Stimulated activated CD4-positive, alpha-beta T cell treated with anti-CD3 and anti-CD28 coated beads, Interleukin-1b, Interleukin-23, amount 100 ng/mL, for 24 hours (primary cell): Measurements from ENCODE around the gene MALAT1.
"Not testable (repeated sequence)": the region's sequence is repeated elsewhere in the genome, so short reads cannot be mapped to it uniquely, and the experiment has no call there.

Experiments used
- DNase-seq, 4 experiments: peaks; one replicate each; pipeline ENCODE4 v3.0.0-alpha.2; 2020; ENCODE audit warnings: low read depth in 4 of 4, low spot score in 1 of 4

The MALAT1 gene

DNA sequence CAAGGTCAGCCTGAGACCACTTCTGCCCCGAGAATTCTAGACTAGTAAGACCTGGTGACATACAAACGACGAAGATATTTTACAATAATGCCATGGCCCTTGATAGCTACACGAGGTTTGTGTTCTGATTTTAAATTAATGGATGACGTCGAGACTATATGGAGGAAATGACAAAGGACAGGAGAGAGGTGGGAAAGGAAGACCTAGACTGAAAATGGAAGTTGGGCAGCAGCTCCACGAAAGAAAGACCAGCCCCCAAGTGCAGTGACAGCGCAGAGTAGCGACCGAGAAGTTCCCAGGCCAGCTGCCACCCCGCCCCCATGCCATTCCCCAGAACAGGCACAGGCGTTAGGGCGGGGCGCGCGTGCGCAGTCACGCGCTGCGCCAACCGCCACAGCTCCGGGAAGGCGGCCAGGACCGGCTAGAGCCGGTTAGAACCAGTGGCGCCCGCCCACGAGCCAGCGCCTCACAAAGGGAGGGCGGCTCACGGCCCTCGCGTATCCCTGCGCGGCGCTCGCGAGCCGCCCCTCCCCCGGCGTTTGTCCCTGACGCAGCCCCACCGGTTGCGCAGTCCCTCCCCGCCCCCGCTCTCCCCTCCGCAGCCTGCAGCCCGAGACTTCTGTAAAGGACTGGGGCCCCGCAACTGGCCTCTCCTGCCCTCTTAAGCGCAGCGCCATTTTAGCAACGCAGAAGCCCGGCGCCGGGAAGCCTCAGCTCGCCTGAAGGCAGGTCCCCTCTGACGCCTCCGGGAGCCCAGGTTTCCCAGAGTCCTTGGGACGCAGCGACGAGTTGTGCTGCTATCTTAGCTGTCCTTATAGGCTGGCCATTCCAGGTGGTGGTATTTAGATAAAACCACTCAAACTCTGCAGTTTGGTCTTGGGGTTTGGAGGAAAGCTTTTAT lies 1.5 kb upstream of the MALAT1 start:
- peak; percentile 95 to 99 (median 96) for DNase-seq

DNA sequence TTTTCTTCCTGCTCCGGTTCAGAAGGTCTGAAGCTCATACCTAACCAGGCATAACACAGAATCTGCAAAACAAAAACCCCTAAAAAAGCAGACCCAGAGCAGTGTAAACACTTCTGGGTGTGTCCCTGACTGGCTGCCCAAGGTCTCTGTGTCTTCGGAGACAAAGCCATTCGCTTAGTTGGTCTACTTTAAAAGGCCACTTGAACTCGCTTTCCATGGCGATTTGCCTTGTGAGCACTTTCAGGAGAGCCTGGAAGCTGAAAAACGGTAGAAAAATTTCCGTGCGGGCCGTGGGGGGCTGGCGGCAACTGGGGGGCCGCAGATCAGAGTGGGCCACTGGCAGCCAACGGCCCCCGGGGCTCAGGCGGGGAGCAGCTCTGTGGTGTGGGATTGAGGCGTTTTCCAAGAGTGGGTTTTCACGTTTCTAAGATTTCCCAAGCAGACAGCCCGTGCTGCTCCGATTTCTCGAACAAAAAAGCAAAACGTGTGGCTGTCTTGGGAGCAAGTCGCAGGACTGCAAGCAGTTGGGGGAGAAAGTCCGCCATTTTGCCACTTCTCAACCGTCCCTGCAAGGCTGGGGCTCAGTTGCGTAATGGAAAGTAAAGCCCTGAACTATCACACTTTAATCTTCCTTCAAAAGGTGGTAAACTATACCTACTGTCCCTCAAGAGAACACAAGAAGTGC lies 661 bp upstream of the MALAT1 start:
- no peak for DNase-seq

DNA sequence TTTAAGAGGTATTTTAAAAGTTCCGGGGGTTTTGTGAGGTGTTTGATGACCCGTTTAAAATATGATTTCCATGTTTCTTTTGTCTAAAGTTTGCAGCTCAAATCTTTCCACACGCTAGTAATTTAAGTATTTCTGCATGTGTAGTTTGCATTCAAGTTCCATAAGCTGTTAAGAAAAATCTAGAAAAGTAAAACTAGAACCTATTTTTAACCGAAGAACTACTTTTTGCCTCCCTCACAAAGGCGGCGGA lies 193 bp upstream of the MALAT1 start:
- DNase-seq, result no peak

DNA sequence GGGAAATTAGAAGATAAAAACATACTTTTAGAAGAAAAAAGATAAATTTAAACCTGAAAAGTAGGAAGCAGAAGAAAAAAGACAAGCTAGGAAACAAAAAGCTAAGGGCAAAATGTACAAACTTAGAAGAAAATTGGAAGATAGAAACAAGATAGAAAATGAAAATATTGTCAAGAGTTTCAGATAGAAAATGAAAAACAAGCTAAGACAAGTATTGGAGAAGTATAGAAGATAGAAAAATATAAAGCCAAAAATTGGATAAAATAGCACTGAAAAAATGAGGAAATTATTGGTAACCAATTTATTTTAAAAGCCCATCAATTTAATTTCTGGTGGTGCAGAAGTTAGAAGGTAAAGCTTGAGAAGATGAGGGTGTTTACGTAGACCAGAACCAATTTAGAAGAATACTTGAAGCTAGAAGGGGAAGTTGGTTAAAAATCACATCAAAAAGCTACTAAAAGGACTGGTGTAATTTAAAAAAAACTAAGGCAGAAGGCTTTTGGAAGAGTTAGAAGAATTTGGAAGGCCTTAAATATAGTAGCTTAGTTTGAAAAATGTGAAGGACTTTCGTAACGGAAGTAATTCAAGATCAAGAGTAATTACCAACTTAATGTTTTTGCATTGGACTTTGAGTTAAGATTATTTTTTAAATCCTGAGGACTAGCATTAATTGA lies 1.0 kb downstream of the MALAT1 start:
- DNase-seq, result no peak

DNA sequence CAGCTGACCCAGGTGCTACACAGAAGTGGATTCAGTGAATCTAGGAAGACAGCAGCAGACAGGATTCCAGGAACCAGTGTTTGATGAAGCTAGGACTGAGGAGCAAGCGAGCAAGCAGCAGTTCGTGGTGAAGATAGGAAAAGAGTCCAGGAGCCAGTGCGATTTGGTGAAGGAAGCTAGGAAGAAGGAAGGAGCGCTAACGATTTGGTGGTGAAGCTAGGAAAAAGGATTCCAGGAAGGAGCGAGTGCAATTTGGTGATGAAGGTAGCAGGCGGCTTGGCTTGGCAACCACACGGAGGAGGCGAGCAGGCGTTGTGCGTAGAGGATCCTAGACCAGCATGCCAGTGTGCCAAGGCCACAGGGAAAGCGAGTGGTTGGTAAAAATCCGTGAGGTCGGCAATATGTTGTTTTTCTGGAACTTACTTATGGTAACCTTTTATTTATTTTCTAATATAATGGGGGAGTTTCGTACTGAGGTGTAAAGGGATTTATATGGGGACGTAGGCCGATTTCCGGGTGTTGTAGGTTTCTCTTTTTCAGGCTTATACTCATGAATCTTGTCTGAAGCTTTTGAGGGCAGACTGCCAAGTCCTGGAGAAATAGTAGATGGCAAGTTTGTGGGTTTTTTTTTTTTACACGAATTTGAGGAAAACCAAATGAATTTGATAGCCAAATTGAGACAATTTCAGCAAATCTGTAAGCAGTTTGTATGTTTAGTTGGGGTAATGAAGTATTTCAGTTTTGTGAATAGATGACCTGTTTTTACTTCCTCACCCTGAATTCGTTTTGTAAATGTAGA lies 1.7 kb downstream of the MALAT1 start:
- DNase-seq, result no peak

DNA sequence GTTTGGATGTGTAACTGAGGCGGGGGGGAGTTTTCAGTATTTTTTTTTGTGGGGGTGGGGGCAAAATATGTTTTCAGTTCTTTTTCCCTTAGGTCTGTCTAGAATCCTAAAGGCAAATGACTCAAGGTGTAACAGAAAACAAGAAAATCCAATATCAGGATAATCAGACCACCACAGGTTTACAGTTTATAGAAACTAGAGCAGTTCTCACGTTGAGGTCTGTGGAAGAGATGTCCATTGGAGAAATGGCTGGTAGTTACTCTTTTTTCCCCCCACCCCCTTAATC lies 2.3 kb downstream of the MALAT1 start:
- no peak for DNase-seq

DNA sequence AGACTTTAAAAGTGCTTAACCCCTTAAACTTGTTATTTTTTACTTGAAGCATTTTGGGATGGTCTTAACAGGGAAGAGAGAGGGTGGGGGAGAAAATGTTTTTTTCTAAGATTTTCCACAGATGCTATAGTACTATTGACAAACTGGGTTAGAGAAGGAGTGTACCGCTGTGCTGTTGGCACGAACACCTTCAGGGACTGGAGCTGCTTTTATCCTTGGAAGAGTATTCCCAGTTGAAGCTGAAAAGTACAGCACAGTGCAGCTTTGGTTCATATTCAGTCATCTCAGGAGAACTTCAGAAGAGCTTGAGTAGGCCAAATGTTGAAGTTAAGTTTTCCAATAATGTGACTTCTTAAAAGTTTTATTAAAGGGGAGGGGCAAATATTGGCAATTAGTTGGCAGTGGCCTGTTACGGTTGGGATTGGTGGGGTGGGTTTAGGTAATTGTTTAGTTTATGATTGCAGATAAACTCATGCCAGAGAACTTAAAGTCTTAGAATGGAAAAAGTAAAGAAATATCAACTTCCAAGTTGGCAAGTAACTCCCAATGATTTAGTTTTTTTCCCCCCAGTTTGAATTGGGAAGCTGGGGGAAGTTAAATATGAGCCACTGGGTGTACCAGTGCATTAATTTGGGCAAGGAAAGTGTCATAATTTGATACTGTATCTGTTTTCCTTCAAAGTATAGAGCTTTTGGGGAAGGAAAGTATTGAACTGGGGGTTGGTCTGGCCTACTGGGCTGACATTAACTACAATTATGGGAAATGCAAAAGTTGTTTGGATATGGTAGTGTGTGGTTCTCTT lies 2.8 kb downstream of the MALAT1 start:
- no peak for DNase-seq

DNA sequence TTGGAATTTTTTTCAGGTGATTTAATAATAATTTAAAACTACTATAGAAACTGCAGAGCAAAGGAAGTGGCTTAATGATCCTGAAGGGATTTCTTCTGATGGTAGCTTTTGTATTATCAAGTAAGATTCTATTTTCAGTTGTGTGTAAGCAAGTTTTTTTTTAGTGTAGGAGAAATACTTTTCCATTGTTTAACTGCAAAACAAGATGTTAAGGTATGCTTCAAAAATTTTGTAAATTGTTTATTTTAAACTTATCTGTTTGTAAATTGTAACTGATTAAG lies 3.4 kb downstream of the MALAT1 start:
- no peak for DNase-seq

DNA sequence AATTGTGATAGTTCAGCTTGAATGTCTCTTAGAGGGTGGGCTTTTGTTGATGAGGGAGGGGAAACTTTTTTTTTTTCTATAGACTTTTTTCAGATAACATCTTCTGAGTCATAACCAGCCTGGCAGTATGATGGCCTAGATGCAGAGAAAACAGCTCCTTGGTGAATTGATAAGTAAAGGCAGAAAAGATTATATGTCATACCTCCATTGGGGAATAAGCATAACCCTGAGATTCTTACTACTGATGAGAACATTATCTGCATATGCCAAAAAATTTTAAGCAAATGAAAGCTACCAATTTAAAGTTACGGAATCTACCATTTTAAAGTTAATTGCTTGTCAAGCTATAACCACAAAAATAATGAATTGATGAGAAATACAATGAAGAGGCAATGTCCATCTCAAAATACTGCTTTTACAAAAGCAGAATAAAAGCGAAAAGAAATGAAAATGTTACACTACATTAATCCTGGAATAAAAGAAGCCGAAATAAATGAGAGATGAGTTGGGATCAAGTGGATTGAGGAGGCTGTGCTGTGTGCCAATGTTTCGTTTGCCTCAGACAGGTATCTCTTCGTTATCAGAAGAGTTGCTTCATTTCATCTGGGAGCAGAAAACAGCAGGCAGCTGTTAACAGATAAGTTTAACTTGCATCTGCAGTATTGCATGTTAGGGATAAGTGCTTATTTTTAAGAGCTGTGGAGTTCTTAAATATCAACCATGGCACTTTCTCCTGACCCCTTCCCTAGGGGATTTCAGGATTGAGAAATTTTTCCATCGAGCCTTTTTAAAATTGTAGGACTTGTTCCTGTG lies 3.9 kb downstream of the MALAT1 start:
- DNase-seq, result no peak

DNA sequence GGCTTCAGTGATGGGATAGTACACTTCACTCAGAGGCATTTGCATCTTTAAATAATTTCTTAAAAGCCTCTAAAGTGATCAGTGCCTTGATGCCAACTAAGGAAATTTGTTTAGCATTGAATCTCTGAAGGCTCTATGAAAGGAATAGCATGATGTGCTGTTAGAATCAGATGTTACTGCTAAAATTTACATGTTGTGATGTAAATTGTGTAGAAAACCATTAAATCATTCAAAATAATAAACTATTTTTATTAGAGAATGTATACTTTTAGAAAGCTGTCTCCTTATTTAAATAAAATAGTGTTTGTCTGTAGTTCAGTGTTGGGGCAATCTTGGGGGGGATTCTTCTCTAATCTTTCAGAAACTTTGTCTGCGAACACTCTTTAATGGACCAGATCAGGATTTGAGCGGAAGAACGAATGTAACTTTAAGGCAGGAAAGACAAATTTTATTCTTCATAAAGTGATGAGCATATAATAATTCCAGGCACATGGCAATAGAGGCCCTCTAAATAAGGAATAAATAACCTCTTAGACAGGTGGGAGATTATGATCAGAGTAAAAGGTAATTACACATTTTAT lies 4.6 kb downstream of the MALAT1 start:
- DNase-seq, result no peak

DNA sequence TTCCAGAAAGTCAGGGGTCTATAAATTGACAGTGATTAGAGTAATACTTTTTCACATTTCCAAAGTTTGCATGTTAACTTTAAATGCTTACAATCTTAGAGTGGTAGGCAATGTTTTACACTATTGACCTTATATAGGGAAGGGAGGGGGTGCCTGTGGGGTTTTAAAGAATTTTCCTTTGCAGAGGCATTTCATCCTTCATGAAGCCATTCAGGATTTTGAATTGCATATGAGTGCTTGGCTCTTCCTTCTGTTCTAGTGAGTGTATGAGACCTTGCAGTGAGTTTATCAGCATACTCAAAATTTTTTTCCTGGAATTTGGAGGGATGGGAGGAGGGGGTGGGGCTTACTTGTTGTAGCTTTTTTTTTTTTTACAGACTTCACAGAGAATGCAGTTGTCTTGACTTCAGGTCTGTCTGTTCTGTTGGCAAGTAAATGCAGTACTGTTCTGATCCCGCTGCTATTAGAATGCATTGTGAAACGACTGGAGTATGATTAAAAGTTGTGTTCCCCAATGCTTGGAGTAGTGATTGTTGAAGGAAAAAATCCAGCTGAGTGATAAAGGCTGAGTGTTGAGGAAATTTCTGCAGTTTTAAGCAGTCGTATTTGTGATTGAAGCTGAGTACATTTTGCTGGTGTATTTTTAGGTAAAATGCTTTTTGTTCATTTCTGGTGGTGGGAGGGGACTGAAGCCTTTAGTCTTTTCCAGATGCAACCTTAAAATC lies 5.3 kb downstream of the MALAT1 start:
- DNase-seq, result no peak

DNA sequence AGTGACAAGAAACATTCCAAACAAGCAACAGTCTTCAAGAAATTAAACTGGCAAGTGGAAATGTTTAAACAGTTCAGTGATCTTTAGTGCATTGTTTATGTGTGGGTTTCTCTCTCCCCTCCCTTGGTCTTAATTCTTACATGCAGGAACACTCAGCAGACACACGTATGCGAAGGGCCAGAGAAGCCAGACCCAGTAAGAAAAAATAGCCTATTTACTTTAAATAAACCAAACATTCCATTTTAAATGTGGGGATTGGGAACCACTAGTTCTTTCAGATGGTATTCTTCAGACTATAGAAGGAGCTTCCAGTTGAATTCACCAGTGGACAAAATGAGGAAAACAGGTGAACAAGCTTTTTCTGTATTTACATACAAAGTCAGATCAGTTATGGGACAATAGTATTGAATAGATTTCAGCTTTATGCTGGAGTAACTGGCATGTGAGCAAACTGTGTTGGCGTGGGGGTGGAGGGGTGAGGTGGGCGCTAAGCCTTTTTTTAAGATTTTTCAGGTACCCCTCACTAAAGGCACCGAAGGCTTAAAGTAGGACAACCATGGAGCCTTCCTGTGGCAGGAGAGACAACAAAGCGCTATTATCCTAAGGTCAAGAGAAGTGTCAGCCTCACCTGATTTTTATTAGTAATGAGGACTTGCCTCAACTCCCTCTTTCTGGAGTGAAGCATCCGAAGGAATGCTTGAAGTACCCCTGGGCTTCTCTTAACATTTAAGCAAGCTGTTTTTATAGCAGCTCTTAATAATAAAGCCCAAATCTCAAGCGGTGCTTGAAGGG lies 6.0 kb downstream of the MALAT1 start:
- no peak for DNase-seq

DNA sequence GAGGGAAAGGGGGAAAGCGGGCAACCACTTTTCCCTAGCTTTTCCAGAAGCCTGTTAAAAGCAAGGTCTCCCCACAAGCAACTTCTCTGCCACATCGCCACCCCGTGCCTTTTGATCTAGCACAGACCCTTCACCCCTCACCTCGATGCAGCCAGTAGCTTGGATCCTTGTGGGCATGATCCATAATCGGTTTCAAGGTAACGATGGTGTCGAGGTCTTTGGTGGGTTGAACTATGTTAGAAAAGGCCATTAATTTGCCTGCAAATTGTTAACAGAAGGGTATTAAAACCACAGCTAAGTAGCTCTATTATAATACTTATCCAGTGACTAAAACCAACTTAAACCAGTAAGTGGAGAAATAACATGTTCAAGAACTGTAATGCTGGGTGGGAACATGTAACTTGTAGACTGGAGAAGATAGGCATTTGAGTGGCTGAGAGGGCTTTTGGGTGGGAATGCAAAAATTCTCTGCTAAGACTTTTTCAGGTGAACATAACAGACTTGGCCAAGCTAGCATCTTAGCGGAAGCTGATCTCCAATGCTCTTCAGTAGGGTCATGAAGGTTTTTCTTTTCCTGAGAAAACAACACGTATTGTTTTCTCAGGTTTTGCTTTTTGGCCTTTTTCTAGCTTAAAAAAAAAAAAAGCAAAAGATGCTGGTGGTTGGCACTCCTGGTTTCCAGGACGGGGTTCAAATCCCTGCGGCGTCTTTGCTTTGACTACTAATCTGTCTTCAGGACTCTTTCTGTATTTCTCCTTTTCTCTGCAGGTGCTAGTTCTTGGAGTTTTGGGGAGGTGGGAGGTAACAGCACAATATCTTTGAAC lies 6.8 kb downstream of the MALAT1 start:
- DNase-seq, result no peak

DNA sequence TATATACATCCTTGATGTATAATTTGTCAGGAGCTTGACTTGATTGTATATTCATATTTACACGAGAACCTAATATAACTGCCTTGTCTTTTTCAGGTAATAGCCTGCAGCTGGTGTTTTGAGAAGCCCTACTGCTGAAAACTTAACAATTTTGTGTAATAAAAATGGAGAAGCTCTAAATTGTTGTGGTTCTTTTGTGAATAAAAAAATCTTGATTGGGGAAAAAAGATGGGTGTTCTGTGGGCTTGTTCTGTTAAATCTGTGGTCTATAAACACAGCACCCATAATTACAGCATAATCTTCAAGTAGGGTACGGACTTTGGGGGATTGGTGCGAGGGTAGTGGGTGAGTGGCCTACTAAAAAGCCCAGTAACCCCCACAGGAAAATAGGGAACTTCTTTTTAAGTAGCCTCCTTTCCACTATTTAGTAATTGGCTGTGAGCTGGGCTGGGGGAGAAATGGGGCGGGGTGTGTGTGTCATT lies 7.5 kb downstream of the MALAT1 start:
- DNase-seq, result no peak

DNA sequence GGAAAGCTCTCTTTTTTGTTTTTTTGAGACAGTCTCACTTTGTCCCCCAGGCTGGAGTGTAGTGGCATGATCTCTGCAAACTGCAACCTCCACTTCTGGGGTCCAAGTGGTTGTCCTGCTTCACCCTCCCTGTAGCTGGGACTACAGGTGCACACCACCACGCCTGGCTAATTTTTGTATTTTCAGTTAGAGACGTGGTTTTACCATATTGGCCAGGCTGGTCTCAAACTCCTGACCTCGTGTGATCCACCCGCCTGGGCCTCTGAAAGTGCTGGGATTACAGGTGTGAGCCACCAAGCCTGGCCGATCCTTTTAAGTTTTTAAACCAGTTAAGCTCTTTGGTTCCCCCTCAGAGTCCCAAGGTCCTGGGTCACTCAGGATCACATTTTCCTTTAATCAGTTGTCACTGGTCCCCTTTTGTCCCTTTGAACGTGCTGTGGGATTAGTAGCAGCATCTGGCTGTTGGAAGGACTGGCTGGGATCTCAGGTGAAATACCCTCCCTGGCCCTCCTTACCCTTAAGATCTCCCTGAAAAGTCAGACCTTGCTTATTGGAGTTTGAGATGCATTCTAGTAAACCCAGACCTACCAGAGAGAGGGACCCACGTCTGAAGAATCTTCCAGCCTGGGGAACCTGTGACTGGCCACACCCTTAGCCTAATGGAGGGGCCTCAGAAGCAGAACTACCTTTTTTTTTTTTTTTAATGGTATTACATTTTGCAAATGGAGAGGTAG lies 8.1 kb downstream of the MALAT1 start:
- DNase-seq, result peak in 1 of 4 experiments; percentile 27

DNA sequence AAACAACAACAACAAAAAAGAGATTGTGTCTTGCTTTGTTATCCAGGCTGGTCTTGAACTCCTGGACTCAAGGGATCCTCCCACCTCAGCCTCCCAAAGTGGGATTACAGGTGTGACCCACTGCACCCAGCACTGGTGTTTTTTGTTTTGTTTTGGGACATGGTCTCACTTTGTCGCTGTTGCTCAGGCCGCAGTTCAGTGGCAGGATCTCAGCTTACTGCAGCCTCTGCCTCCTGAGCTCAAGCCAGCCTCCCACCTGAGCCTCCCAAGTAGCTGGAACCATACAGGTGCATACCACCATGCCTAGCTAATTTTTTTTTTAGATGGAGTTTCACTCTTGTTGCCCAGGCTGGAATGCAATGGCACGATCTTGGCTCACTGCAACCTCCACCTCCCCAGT lies 13.5 kb downstream of the MALAT1 start:
- DNase-seq, result not testable (repeated sequence)
